KG1 (cell line): ENCODE results near the gene PRKN.
"Not testable (repeated sequence)": the region's sequence is repeated elsewhere in the genome, so short reads cannot be mapped to it uniquely, and the experiment has no call there.

ENCODE experiments used
- DNase-seq: peaks from one replicate; lab custom pipeline; 2025; lab: John Stamatoyannopoulos, UW

PRKN gene

DNA sequence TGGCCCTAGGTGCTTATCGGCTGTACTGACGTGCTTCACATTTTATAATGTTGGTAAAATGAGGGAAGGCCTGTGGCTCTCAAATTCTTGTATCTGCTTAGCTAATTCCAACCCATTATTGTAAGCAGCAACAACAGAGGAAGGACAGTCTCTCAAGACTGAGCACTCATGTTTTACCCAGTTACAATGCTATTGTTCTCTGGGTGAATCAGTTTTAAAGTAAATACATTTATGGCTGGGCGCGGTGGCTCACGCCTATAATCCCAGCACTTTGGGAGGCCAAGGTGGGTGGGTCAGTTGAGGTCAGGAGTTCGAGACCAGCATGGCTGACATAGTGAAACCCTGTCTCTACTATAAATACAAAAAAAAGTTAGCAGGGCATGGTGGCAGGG lies 194.6 kb downstream of the PRKN start:
- no peak for DNase-seq

DNA sequence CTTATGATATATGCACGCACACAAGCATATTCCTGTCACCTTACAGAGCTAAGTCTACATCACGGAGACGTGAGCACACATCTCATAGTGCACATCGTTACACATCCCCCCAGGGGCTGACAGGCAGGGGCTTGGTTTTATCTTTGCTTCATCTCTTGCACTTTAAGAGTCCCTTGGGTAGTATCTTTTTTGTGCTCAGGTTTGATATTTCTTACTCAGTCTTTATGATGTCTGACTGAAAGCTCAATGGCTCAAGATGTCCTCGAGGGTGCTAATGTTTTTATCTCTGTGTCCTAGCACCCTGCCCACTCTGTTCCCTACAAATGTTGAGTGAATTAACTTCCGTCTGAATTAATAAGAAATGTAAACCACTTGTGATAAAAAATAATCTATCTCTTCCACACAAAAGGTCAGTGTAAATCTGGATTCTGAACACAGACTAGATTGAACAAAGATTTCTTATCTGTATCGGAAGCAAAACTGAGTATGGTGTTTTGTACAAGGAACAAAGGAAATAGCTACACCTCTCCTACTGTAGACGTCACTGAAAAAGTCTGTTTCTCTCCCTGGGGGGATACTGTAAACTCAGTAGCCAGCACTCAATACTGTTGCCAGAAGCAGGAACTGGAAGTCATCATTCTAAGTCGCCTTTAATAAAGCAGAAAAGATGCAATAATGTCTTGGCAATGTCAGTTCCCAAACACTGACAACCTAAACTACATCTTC lies 195.1 kb downstream of the PRKN start:
- no peak for DNase-seq

DNA sequence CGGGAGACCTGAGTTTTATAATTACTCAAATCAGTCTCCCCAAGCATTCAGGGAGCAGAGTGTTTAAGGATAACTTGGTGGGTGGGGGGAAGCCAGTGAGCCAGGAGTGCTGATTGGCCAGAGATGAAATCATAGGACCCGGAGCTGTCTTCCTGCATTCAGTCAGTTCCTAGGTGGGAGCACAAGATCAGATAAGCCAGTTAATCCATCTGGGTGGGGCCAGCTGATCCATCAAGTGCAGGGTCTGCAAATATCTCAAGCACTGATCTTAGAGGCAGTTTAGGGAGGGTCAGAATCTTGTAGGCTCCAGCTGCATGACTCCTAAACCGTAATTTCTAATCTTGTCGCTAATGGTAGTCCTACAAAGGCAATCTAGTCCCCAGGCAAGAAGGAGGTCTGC lies 196.2 kb downstream of the PRKN start:
- DNase-seq: not testable (repeated sequence)

- no peak for DNase-seq
These were observed 199.0 kb downstream of the PRKN start for GRCh38 chr6:162528538-162528937.

- no peak for DNase-seq
These were observed 200.6 kb downstream of the PRKN start for GRCh38 chr6:162526960-162527359.

GRCh38 chr6:162525181-162525580 lies 202.4 kb downstream of the PRKN start:
- no peak for DNase-seq

GRCh38 chr6:162512744-162513143 lies 214.8 kb downstream of the PRKN start:
- no peak for DNase-seq

- DNase-seq: no peak
These were observed 230.2 kb downstream of the PRKN start for GRCh38 chr6:162497389-162497788.

GRCh38 chr6:162493917-162494316 lies 233.6 kb downstream of the PRKN start:
- no peak for DNase-seq

DNA sequence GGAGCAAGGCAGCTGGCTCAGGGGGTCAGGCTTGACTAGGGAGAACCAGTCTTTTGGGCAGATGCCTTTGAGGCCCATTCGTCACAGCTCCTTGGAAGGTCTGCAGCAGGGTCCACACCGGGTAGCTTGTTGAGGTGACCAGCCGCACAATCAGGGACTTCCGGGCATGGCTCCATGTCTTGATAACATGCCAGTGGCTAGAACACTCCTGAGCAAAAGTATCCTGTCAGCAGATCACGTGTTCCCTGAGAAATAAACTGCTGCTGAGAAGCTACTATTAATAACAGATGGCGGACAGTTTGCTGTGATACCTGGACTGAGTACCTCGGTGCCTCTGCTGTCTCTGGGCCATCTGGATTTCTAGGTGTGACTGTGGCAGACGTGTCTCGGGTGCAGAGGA lies 235.9 kb downstream of the PRKN start:
- DNase-seq: no peak

DNA sequence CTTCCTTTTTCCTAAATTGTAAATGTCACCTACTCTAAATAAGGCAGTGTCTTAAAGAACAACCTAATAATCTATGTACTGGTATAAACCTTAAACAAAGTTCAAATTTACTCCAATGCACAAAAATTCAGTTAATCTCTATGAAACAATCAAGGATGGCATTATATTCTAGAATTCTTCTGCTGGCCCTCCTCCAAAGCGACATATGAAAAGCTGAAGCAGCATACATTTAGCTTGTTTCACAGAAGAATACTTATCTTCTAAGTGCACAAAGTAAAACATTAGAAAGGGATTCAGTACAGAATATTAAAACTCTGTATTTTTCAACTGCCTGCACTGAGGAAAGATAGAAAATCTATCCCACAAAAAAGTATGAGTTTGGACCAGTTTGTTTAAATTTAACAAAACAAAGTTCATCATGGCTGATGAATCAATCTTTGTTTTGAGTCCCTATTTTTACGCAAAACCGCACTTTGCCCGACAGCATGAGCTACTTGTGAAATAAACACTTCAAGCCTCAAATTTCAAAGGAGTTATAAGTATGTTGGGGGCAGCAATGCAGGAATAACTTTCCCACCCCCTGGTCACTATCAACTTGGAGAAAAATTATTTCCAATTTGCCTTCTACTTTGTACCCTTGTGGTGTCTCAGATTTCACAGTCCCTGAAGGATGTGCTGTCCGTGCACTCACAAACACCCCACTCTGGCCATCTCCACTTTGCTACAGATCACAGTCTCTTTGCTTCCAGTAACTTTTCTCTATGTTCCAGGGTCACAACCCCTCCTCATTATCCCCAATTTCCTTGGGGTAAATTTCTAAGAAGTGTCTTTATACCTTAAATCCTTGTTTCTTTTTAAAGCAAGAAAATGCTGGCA lies 238.2 kb downstream of the PRKN start:
- no peak for DNase-seq

- no peak for DNase-seq
These were observed 239.1 kb downstream of the PRKN start for GRCh38 chr6:162488444-162488843.

DNA sequence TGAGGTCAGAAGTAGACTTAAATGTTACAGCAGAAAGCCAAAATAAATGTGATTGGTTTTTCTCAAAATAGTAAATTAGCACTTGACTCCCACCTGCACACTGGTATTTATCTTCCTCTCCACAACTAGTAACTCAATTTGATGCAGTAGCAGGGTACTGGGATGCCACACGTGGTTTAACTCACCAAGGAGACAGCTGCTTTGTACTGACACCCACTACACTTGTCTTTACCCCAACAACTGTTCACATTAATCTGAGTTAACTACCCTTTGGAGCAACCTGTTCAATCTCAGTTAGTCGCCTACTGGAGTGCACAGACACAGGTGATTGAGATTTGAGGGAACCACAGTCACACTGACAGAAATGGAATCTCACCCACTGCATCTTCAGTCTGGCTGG lies 242.1 kb downstream of the PRKN start:
- no peak for DNase-seq

DNA sequence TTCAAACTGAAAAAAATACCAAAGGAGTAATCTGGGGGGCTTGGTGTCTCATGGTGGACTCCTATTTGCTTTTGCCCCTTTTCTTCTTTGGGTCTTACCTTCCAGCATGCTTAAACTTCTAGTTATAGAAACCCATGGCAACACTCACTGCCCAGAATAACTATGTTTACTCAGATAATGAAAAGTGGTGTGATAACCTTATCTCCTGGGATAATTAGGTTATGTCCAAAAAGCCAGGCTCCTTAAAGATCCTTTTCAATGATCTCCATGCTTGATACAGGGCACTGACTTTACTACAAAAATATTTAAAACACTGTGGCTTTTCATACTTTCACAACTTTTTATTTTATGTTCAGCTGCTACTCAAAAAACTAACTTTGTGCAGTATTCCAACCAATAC lies 245.6 kb downstream of the PRKN start:
- no peak for DNase-seq

GRCh38 chr6:162481320-162481719 lies 246.2 kb downstream of the PRKN start:
- DNase-seq: no peak

DNA sequence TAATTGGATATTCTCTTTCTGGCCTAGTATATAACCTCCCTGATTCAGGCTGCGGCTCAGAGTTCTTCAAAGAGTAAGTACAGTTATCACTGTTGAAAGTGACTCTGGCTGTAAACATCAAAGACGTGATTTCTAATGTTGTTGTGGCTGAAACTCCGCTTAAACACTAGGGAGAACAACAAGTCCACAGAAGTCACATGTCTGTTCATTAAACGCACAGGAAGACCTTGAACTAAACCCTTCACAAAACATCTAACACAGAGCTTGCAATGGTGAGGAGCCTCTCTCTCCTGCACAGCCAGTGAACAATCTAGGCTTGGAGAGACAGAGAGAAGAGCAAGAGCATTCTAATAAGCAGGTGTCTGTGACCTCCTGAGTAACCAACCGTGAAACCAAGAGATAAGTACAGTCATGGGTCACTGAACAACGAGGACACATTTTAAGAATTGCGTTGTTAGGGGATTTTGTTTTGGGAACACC lies 249.3 kb downstream of the PRKN start:
- no peak for DNase-seq

DNA sequence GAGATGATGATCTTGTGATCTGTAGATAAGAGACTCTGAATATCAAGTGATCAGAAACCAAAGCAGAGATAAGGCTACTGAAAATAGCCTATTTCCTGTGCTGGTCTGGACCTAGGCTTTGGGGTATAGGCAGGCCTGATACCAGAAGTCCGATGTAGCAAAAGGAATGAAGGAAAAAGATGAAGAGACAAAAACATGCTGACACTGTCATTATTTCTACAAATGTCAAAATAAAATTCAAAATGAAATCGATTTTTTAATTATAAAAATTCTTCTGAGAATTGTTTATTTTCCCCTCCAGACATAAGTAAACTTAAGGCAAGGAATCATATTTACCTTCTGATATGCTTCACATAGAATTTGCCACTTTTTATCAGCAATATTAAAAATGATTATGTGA lies 252.8 kb downstream of the PRKN start:
- no peak for DNase-seq

DNA sequence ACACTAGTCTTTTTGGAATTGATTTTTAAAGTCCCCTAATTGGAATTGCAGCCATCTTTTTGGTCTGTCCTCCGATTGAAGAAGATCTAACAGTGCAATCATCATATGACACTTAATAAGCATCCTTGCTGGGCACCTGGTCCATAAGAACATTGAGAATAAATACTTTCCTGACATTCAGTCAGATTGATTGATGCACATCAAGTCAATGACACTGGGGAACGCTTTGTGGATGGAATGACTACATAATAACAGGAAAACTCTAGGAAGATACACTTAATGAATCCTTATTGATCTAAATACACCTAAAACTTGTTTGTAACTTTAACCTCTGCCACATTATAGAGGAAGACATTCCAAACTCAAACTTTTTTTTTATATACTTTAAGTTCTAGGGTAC lies 255.7 kb downstream of the PRKN start:
- no peak for DNase-seq

DNA sequence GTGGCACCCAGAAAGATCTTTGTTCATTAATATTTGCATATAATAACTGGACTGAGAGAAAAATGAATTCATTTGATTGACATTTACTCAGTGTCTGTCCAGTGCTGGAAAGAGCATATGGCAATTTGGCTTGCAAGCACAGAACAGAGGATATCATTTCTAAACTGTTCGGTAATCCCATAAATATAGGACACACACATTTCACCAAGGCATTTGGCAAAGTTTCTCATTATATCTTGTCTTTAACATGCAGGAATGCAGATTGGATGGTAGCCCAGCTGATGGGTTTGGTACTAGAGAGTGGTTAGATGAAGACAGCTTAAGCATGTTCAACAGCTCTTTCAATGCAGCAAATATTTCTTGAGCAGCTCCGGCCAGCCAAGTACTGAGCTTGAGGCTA lies 259.2 kb downstream of the PRKN start:
- no peak for DNase-seq

- DNase-seq: no peak
These were observed 259.9 kb downstream of the PRKN start for GRCh38 chr6:162467679-162468078.

DNA sequence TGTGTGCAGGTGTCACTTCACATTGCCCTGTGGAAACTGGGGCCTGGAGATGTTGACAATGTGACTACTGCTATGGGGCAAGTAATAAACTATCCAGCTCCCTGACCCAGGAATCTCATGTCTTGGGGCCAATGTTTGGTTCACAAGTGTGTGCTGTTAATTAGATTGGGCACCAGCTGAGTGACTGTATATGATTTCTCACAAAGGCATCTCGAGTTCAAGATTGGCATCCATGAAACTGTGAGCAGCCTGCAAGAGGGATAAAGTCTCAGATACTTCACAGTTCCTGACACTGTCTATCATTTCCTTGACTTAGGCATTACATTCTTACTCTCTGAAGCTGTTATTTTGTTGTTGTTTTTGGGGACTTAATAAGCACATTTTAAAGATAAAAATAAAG lies 264.0 kb downstream of the PRKN start:
- no peak for DNase-seq

DNA sequence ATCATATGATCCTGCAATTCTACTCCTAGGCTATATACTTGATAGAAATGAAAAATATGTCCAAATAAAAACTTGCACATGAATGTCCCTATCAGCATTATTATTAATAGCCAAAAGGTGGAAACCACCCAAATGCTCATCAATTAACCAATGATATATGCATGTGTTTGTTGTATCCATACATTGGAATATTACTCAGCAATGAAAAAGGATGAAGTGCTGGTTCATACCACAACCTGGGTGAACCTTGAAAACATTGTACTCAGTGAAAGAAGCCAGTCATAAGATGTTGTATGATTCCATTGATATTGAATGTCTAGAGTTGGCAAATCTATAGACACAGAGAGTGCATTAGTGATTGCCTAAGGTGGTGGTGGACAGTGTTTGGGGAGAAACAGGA lies 267.6 kb downstream of the PRKN start:
- no peak for DNase-seq

DNA sequence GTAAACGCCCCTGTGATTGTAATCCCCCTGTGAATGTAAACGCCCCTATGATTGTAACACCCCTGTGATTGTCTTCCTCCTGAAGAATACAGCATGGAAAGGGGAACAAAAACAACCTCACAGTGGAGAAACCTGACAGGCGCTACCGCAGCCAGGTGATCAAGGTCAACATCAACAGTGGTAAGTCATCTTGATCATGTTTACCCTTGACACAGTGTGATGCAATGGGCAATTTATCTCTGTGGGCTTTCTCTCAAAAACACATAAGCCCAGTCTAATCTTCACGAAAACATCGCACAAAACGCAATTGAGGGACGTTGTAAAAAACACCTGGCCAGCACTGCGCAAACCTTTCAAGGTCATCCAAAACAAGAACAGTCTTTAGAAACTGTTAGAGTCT lies 277.2 kb downstream of the PRKN start:
- DNase-seq: no peak
